K562 (cell line): ENCODE results near the gene CLIP4. TPM values are rescaled to one million over a fixed set of nuclear protein-coding genes. Genes with fewer than 3 reads are reported as not detected.

Experiments used
- ATAC-seq: fragments of 200-7000 bp; cut with Tn5 transposase; 3 replicates; pipeline ENCODE4 v1.9.1; 2020; ENCODE audit warnings: moderate library complexity
- BruUV-seq: library from RNA; stranded (reverse); fragments of 400-500 nt; replicated peaks from 2 replicates; lab custom pipeline; 2021; lab: Mats Ljungman, UMichigan
- CTCF ChIA-PET: fragments of 300-600 bp; formaldehyde crosslinking; extraction: SDS; loops from one replicate; lab custom pipeline; 2021; ENCODE audit warnings: low intra/inter-chr PET ratio; lab: Yijun Ruan, JAX
- POLR2A ChIA-PET: fragments of 300-600, 350-650 bp; sonication (Branson Sonifier 250); formaldehyde crosslinking; extraction: SDS; loops from one replicate; lab custom pipeline; 2021; ENCODE audit warnings: antibody characterized with exemption, inconsistent platforms; lab: Yijun Ruan, JAX
- DNase-seq, 4 experiments: peaks; one replicate each; pipeline versions ENCODE4 v3.0.0 to v3.0.0-alpha.2; 2011 to 2018; ENCODE audit warnings: low spot score in 3 of 4, mixed read lengths in 3 of 4; ENCODE audit errors: extremely low read depth in 1 of 4
- FAIRE-seq: peaks from 2 replicates; lab custom pipeline; 2011; peaks lifted over from hg19 to GRCh38; lab: Jason Lieb, UNC
- H2AFZ ChIP-seq: 2 replicates; pipeline ENCODE4 v1.6.0; 2011; ENCODE audit warnings: low read depth, low read length, control low read depth, inconsistent platforms
- H3K27ac ChIP-seq: fragments of 200-600 bp; 3 replicates; pipeline ENCODE4 v1.8.0; 2011; ENCODE audit warnings: low read depth, mild to moderate bottlenecking, control low read depth, inconsistent platforms, low read length, moderate library complexity, mixed read lengths; ENCODE audit errors: extremely low read depth
- H3K27me3 ChIP-seq, 2 experiments: fragments of 300-600 bp in 1 of 2; 2 replicates in 1 of 2; 3 replicates in 1 of 2; pipeline versions ENCODE4 v1.6.0 to v1.8.0; 2011; ENCODE audit warnings: inconsistent platforms in 2 of 2, low read length in 2 of 2, mild to moderate bottlenecking in 1 of 2, mixed read lengths in 1 of 2, moderate library complexity in 1 of 2; ENCODE audit not compliant: control insufficient read depth in 2 of 2, insufficient read depth in 2 of 2
- H3K36me3 ChIP-seq: fragments of 300-600 bp; 3 replicates; pipeline ENCODE4 v1.8.0; 2011; ENCODE audit warnings: mild to moderate bottlenecking, low read length, inconsistent platforms; ENCODE audit not compliant: control insufficient read depth, insufficient read depth
- H3K4me1 ChIP-seq, 2 experiments: fragments of 200-600 bp in 1 of 2; replicated peaks in 1 of 2; 2 replicates in 1 of 2; 3 replicates in 1 of 2; pipeline versions ENCODE4 v1.5.1 to v1.8.0; 2011; ENCODE audit warnings: inconsistent platforms in 2 of 2, low read length in 2 of 2, mild to moderate bottlenecking in 1 of 2, mixed read lengths in 1 of 2, moderate library complexity in 1 of 2; ENCODE audit not compliant: control insufficient read depth in 2 of 2, insufficient read depth in 2 of 2
- H3K4me2 ChIP-seq: 2 replicates; pipeline ENCODE4 v1.6.1; 2011; ENCODE audit warnings: low read length, control low read depth, inconsistent platforms, mixed read lengths; ENCODE audit not compliant: insufficient read depth
- H3K4me3 ChIP-seq: fragments of 200-600 bp; sonication (generic), shearing (Covaris generic); 2 replicates; pipeline ENCODE4 v1.5.1; 2016; ENCODE audit warnings: control low read depth, inconsistent platforms
- H3K79me2 ChIP-seq: fragments of 200-600 bp; 3 replicates; pipeline ENCODE4 v1.8.0; 2011; ENCODE audit warnings: low read length, inconsistent platforms; ENCODE audit not compliant: control insufficient read depth, insufficient read depth
- H3K9ac ChIP-seq, 2 experiments: 2 replicates each; pipeline versions ENCODE4 v1.6.0 to v1.6.1; 2011; ENCODE audit warnings: low read depth in 2 of 2, low read length in 2 of 2, control low read depth in 1 of 2, inconsistent platforms in 1 of 2, mild to moderate bottlenecking in 1 of 2, mixed read lengths in 1 of 2; ENCODE audit not compliant: insufficient read depth in 1 of 2
- H3K9me1 ChIP-seq: one replicate; pipeline ENCODE4 v1.6.0; 2011; ENCODE audit warnings: inconsistent platforms, mild to moderate bottlenecking, low read length, moderate library complexity; ENCODE audit not compliant: control insufficient read depth, insufficient read depth
- H3K9me3 ChIP-seq: replicated peaks from 2 replicates; pipeline ENCODE4 v1.5.1; 2011; ENCODE audit warnings: low read depth, low read length, inconsistent platforms; ENCODE audit not compliant: control insufficient read depth, insufficient read depth
- H4K20me1 ChIP-seq: replicated peaks from 2 replicates; pipeline ENCODE4 v1.6.1; 2011; ENCODE audit warnings: low read length, inconsistent platforms, mixed read lengths; ENCODE audit not compliant: control insufficient read depth, insufficient read depth
- CBFB ChIP-seq: sonication (generic); formaldehyde crosslinking; IDR thresholded peaks from 2 replicates; pipeline ENCODE4 v1.4.0; 2020; ENCODE audit warnings: mild to moderate bottlenecking, missing genetic modification reagents
- EGR1 ChIP-seq: fragments of 450-650 bp; conservative IDR thresholded peaks from 2 replicates; pipeline ENCODE4 v1.6.1; 2017; ENCODE audit warnings: mild to moderate bottlenecking
- PHB ChIP-seq: fragments of 250-450 bp; sonication (Bioruptor Pico); IDR thresholded peaks from 2 replicates; pipeline ENCODE4 v1.5.0; 2021
- POLR2AphosphoS2 ChIP-seq: IDR thresholded peaks from 2 replicates; pipeline ENCODE4 v1.6.1; 2012; ENCODE audit warnings: low read length, improper control_type of control experiment
- RHOXF2B ChIP-seq: fragments of 250-450 bp; sonication (Bioruptor Pico); conservative IDR thresholded peaks from 2 replicates; pipeline ENCODE4 v1.5.1; 2021
- ZNF695 ChIP-seq: fragments of 450-650 bp; formaldehyde crosslinking; IDR thresholded peaks from 2 replicates; pipeline ENCODE4 v1.4.0; 2020; ENCODE audit warnings: mild to moderate bottlenecking, moderate library complexity
- WGBS: fragments of 100-300 bp; shearing (Covaris generic); methylation state at CpG from one replicate; pipeline ENCODE4 v1.1.6; 2016; ENCODE audit warnings: low coverage, mixed read lengths; ENCODE audit not compliant: insufficient coverage; ENCODE audit errors: missing lambda C conversion rate; 5-methylcytosine and 5-hydroxymethylcytosine counted together
- in situ Hi-C: fragments of 300-500 bp; cut with MboI; formaldehyde crosslinking; loops from 4 replicates; pipeline ENCODE4 v1.15.0; 2018; ENCODE audit warnings: inconsistent platforms, mixed read lengths
- intact Hi-C: fragments of 100-400 bp; cut with micrococcal nuclease; formaldehyde crosslinking; loops from 2 replicates; pipeline ENCODE4 v1.14.2; 2022
- polyA plus RNA-seq, 8 experiments: library from polyadenylated mRNA; depleted of rRNA in 4 of 8; stranded (reverse) in 5 of 8; unstranded in 3 of 8; fragments of >200 nt; fragmentation: Nextera tagmentation in 2 of 8; fragmentation: Illumina TruSeq in 1 of 8; extraction: Ambion mirVana in 2 of 8; extraction: Trizol in 1 of 8; gene quantifications; 2 replicates each; pipeline versions ENCODE4 v1.2.1 to v1.2.3, GENCODE V29; 2011 to 2014; ENCODE audit warnings: inconsistent platforms in 1 of 8, missing spikeins in 1 of 8
- total RNA-seq, 7 experiments: library from RNA; depleted of rRNA in 6 of 7; stranded (reverse); fragments of >200 nt in 6 of 7; fragmentation: Illumina TruSeq in 2 of 7; extraction: Trizol in 2 of 7; gene quantifications; 2 replicates each; pipeline versions ENCODE4 v1.2.1 to v1.2.3, GENCODE V29; 2011 to 2021; ENCODE audit warnings: low replicate concordance in 1 of 7
- TF ChIP-seq, protein P1 (sequence below): fragments of 450-650 bp; conservative IDR thresholded peaks from 2 replicates; pipeline ENCODE4 v1.6.1; 2016; ENCODE audit warnings: missing genetic modification characterization, low read depth, mild to moderate bottlenecking, missing compliant biosample characterization, moderate library complexity
- TF ChIP-seq, protein P2 (sequence below), 2 experiments: fragments of 450-650 bp; formaldehyde crosslinking in 1 of 2; IDR thresholded peaks; 2 replicates each; pipeline versions ENCODE4 v1.4.0 to v1.6.1; 2014 to 2020; ENCODE audit warnings: mild to moderate bottlenecking in 2 of 2, borderline replicate concordance in 1 of 2, low read depth in 1 of 2

The CLIP4 gene
- total and polyA plus RNA-seq, 9 of the 15 experiments (the other 6 are each of a cell fraction or from before 2014, with no cell fraction given): 0.03 to 0.38 (median 0.13) TPM; not detected in 5

DNA sequence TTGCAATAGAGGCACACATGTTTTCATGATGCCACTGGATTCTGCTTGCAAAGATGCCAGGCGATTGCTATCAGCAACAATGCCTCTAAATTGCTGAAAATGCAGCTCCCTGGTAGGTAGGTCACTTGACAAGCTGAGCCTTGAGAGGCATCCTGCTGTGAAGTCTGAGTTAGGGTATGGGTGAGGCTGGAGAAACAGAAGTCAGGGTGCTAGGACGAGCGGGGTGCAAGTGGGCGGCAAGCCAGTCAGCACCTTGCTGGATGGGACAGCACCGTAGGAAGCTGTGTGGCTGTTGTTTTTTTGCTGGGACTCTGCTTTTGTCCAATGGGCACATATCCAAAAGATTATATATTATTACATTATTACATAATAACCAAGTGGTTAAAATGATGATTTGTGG lies 10.5 kb upstream of the CLIP4 start:
- ChIA-PET POLR2A (no interaction called here), CTCF (no interaction called here)
- no peaks in the 10 kb centered on the region for H3K36me3 ChIP-seq
- no peak for FAIRE-seq
- no peaks in the 10 kb centered on the region for H3K4me1 ChIP-seq
- intact Hi-C loops (no loop called here), in situ Hi-C loops (no loop called here)
- no peaks in the 10 kb centered on the region for H3K9me3 ChIP-seq
- H3K27ac ChIP-seq: no peak overlapping the region
- no peaks in the 10 kb centered on the region for H4K20me1 ChIP-seq
- no peak for ATAC-seq
- peaks cover 2% of the 10 kb centered on the region for H3K9me1 ChIP-seq
- DNase-seq: no peak
- H2AFZ ChIP-seq: no peak overlapping the region
- H3K4me2 ChIP-seq: no peak overlapping the region
- H3K4me3 ChIP-seq: no peak overlapping the region
- no peak for TF ChIP-seq PHB (CRISPR knock-in tag)
- TF ChIP-seq, protein P1, sequence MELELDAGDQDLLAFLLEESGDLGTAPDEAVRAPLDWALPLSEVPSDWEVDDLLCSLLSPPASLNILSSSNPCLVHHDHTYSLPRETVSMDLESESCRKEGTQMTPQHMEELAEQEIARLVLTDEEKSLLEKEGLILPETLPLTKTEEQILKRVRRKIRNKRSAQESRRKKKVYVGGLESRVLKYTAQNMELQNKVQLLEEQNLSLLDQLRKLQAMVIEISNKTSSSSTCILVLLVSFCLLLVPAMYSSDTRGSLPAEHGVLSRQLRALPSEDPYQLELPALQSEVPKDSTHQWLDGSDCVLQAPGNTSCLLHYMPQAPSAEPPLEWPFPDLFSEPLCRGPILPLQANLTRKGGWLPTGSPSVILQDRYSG (tag): no peak
- no peak for TF ChIP-seq ZNF695 (CRISPR knock-in tag)
- TF ChIP-seq POLR2AphosphoS2: no peak
- TF ChIP-seq CBFB: no peak
- no peak for TF ChIP-seq RHOXF2B (CRISPR knock-in tag)
- TF ChIP-seq EGR1: no peak
- TF ChIP-seq, protein P2, sequence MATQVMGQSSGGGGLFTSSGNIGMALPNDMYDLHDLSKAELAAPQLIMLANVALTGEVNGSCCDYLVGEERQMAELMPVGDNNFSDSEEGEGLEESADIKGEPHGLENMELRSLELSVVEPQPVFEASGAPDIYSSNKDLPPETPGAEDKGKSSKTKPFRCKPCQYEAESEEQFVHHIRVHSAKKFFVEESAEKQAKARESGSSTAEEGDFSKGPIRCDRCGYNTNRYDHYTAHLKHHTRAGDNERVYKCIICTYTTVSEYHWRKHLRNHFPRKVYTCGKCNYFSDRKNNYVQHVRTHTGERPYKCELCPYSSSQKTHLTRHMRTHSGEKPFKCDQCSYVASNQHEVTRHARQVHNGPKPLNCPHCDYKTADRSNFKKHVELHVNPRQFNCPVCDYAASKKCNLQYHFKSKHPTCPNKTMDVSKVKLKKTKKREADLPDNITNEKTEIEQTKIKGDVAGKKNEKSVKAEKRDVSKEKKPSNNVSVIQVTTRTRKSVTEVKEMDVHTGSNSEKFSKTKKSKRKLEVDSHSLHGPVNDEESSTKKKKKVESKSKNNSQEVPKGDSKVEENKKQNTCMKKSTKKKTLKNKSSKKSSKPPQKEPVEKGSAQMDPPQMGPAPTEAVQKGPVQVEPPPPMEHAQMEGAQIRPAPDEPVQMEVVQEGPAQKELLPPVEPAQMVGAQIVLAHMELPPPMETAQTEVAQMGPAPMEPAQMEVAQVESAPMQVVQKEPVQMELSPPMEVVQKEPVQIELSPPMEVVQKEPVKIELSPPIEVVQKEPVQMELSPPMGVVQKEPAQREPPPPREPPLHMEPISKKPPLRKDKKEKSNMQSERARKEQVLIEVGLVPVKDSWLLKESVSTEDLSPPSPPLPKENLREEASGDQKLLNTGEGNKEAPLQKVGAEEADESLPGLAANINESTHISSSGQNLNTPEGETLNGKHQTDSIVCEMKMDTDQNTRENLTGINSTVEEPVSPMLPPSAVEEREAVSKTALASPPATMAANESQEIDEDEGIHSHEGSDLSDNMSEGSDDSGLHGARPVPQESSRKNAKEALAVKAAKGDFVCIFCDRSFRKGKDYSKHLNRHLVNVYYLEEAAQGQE (IDR thresholded peaks at IDR 0.05; ENCODE audit: borderline replicate concordance): peak; percentile 61
- TF ChIP-seq, protein P2 (CRISPR knock-in tag; IDR thresholded peaks at IDR 0.05; ENCODE audit: low read depth): no peak
- no peaks in the 10 kb centered on the region for H3K79me2 ChIP-seq
- H3K27me3 ChIP-seq: peaks cover 6 to 11% of the 10 kb centered on the region in 2 experiments
- BruUV-seq: no TSS peak
- WGBS: 3% methylated on average over 5 of the region's 5 CpGs
- H3K9ac ChIP-seq: no peak overlapping the region
